ENCODE data around the gene AMPH.
"Not testable (repeated sequence)": the region's sequence is repeated elsewhere in the genome, so short reads cannot be mapped to it uniquely, and the experiment has no call there.

AMPH gene

DNA sequence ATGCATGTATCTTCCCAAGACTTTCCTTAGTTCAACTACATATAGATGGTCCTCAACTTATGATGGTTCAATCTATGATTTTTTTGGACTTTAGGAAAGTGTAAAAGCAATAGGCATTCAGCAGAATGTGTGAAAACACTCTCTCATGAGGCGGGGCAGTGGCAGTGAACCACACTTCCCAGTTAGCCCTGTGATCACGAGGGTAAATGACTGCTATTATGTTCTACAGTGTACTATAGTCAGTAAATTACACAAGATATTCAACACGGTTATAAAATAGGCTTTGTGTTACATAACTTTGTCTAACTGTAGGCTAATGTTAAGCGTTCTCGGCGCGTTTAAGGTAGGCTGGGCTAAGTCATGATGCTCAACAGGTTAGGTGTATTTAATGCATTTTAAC lies 169.3 kb downstream of the AMPH start:
- no peak for DNase-seq

DNA sequence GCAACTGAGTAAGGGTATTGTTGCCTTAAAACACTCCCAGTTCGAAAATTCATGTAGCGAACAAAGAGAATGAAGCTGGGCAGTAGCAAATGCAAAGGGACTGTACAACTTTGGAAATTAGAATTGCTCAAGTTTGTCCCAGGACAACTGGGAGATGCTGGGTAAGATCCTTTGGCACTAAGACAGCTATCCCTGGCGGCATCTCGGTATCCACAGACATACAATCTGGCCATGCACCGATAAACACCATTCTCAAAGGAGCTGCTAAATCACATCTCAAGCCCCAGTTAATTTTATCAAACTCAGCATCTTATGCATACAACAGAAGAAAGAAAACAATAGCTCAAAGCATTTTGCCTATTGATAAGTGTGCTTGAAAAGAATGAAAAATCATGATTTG lies 177.3 kb downstream of the AMPH start:
- no peak for DNase-seq

- DNase-seq: no peak
These were observed 178.0 kb downstream of the AMPH start for GRCh38 chr7:38453168-38453567.

DNA sequence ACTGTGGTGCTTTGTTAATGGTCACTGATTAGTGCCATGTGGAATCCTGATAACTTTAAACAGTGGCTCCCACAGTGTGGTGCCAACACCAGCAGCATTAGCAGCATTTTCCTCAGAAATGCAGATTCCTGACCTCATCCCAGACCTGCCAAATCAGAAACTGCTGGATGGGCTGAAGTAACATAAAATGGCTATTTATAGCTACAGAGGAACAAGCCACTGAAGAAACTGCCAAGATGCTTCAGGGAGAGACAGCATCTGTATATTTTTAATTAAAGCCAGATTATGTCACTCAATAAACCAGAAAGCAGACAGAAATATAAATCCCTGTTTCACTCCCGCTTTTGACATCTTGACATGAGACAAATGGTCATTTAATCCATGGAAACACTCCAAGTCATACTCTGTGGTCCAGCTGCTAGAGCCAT lies 178.5 kb downstream of the AMPH start:
- no peak for DNase-seq

DNA sequence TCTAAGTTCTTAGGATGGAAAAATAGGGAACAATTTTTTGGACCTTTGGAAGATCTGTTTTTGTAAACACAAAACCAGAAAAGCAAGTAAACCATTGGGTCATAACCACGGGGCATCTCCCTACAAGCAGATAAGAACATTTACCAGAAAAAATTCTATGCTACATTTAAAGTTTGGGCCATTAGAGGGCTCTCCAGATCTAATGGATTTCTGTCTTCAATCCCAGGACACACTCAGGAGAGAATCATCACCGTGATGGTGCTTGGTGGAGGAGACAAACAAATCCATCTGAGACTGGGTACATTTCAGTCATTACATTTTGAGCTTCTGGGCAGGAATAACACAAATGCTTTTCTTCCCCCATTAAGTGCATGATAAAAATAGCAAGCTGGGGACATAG lies 179.3 kb downstream of the AMPH start:
- no peak for DNase-seq

DNA sequence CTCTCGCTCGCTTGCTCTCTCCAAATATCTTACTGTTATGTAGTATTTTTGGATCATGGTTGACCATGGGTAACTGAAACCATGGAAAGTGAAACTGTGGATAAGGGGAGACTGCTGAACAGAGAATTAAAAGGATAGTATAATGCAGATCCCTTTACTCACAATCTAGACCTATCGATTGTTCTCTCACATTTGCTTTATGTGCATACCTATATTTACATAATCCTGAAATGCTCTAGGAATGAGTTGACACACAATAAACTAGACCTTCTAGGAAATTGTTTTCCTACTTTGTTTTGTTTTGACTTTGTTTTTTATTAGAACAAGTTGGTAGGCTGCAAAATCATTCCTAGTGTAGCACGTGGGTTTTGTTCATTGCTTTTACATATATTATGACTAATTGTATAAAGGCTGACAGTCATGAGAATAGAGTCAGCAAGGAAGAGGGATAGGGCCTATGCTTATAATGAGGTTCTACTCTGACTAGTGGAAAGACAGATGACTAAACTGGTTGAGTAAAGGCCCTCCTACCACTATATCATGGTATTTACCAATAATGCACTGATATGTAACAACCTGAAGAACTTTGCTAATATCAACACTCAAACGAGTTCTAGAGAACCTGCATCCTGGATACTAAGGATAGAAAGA lies 182.5 kb downstream of the AMPH start:
- DNase-seq: no peak

- DNase-seq: no peak
These were observed 183.1 kb downstream of the AMPH start for GRCh38 chr7:38448054-38448453.

DNA sequence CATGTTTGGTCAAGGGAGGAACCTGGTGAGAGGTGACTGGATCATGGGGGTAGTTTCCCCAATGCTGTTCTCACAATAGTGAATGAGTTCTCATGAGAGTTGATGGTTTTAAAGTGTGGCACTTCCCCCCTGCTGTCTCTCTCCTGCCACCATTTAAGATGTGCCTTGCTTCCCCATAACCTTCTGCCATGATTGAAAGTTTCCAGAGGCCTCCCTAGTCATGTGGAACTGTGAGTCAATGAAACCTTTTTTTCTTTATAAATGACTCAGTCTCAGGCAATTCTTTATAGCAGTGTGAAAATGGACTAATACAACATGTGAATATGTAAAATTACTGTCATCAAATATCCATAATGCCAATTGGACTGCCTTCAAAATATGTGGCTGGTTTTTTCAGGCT lies 192.2 kb downstream of the AMPH start:
- DNase-seq: no peak

GRCh38 chr7:38432671-38433070 lies 198.5 kb downstream of the AMPH start:
- DNase-seq: no peak

DNA sequence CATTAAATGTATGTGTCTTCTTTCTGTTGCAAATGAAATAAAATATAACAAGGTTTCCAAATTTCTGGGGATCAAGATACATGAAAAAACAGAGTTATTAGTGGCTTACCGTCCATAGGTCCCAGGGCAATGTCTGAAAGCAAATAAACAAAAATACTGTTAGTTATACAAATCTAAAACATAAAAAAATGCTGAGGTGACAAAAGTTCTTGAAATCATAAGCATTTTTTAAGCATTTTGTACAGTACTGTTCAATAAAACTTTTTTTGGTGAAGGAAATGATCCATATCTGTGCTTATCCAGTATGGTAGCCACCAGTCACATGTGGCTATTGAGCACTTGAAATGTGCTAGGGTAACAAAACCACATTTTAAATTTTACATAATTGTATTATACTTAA lies 199.1 kb downstream of the AMPH start:
- no peak for DNase-seq

- no peak for DNase-seq
These were observed 202.1 kb downstream of the AMPH start for GRCh38 chr7:38429057-38429456.

GRCh38 chr7:38428041-38428440 lies 203.1 kb downstream of the AMPH start:
- DNase-seq: no peak

DNA sequence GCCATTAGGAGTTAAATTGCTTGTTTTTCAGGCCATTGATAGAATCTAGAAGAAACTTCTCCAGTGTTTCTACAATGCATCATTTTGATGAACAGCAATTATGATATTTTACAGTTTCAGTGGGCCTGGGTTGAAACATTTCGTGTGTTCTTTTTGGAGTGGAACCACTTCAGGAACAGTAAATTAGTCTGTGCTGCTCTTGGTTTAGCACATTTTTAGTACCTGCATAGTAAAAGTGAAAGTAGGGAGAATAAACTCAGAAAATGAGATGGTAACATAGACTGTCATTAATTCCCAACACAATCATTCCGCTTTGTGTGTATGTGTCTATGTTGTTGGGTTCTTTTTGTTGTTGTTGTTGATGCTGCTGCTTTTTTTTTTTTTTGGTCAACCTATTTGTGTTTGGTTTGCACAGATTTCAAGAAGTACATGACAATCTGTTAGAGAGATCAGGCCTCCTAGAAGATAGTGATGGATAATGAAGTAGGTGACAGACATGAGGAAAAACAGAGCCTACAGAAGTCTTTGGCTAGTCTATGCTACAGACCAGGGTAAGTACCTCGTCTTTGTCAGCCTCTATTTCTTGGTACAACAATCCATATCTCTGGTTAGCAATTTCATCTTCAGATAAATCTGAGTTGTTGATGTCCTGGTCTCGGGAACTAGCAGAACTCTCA lies 203.8 kb downstream of the AMPH start:
- DNase-seq: no peak

- no peak for DNase-seq
These were observed 205.7 kb downstream of the AMPH start for GRCh38 chr7:38425509-38425908.

DNA sequence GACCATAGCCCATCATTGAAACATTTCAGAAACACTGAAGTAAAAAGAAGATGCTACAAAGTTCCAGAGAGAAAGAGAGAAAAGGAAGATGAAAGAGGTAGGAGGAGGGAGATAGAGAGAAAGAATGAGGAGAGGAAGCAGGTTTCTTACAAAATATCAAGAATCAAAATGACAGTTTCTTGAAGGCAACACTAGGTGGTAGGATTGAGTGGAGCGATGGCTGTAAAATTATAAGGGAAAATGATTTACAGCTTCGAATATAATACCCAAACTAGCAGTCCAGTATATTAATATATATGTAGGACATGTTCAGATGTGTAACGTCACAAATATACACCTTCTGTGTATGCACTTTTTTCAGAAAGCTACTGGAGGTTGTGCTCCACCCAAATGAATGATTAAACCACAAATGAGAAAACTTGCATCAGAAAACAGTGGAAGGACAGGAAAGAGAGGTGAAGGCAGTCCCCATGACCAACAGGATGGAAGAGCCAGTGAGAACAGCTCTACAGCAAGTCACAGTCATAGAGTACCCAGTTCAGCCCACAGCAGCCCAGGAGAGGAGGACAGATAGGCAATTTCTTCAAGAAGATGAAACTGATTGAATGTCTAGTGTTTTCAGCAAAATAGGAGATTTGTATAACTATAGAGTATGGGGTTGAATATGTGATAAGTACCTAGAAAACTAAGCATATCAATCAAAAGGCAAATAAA lies 206.3 kb downstream of the AMPH start:
- DNase-seq: peak in 1 of 5 donors; percentile 11

DNA sequence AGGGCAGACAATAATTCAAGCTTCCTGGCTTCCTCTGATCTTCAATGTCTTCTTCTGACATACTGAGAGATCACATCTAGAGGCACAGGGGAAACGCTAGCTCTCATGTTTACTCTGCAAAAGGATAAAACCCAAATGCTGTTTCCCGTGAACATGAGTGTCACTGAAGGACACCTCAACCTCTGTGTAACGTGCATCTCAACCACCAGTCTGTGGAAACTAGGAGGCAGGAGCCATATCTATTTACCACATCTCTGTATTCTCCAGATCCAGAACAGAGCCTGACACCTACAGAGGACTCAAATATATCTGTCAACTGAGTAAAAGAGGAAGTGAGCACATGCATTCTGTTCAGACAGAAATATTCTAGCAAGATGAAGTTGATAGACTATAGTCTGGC lies 217.4 kb downstream of the AMPH start:
- DNase-seq: no peak

- DNase-seq: peak in 1 of 5 donors; percentile 12
These were observed 219.8 kb downstream of the AMPH start for GRCh38 chr7:38411404-38411803.

- DNase-seq: no peak
These were observed 221.1 kb downstream of the AMPH start for GRCh38 chr7:38410056-38410455.

- no peak for DNase-seq
These were observed 221.6 kb downstream of the AMPH start for GRCh38 chr7:38409531-38409930.

DNA sequence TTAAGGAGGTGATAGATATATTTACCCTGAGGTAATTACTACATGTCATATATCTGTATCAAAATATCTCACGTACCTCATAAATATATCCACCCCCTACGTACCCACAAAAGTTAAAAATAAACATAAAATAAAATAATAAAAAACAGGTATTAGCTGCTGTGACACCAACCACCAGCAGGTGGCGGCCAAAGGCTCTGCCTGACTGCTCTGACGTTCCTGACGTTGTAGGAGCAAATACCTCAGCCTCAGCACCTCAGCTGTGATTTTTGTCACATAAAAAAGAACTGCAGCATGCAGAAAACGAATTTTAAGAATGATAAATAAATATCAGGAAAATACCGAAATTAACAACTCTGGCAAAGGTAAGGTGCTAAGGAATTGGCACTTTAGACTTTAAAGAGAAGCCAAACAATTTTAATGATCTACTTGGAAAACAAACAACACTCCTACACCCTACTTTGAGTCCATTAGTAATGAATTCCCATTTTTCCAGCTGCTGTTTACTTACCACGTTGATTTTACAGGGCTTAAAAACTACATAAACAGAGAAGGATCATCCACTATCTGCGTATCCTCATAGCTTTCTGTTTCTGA lies 232.3 kb downstream of the AMPH start:
- DNase-seq: peak in 4 of 5 donors; percentile 30 to 53 (median 39)

GRCh38 chr7:38396852-38397251 lies 234.3 kb downstream of the AMPH start:
- DNase-seq: no peak

DNA sequence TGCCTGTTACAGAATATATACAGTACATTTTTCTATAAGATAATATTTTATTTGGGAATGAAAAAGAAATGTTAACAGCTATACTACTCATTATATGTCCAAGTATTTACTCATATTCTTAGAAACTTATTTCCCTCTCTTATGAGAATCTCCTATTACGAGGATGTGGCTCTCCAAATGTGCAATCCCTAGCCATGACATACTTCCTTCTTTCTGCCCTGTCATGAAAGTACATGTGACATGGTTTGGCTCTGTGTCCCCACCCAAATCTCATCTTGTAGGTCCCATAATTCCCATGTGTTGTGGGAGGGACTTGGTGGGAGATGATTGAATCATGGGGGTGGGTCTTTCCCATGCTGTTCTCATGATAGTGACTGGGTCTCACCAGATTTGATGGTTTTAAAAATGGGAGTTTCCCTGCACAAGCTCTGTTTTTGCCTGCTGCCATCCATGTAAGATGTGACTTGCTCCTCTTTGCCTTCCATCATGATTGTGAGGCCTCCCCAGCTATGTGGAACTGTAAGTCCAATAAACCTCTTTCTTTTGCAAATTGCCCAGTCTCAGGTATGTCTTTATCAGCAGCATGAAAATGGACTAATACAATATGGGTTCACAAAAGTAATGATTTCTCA lies 235.1 kb downstream of the AMPH start:
- not testable (repeated sequence) for DNase-seq

- no peak for DNase-seq
These were observed 236.5 kb downstream of the AMPH start for GRCh38 chr7:38394660-38395059.

Measured in T-helper 1 cell (primary cell).